Stimulated activated CD8-positive, alpha-beta memory T cell treated with anti-CD3 and anti-CD28 coated beads, Interleukin-12 subunit alpha, Interleukin-12 subunit beta, amount 100 ng/mL, for 1 hour (primary cell): ENCODE data around the gene KCNJ15.
"Not testable (repeated sequence)": the region's sequence is repeated elsewhere in the genome, so short reads cannot be mapped to it uniquely, and the experiment has no call there.

ENCODE experiments used
- DNase-seq: peaks from one replicate; pipeline ENCODE4 v3.0.0-alpha.2; 2020; ENCODE audit warnings: low read depth

KCNJ15 gene

GRCh38 chr21:38244885-38245869 lies 11.6 kb upstream of the KCNJ15 start:
- DNase-seq, result peak; percentile 20

- no peak for DNase-seq
Observed at GRCh38 chr21:38246511-38246910, 10.3 kb upstream of the KCNJ15 start.

- not testable (repeated sequence) for DNase-seq
Observed at GRCh38 chr21:38247054-38247453, 9.7 kb upstream of the KCNJ15 start.

GRCh38 chr21:38247738-38248510 lies 8.9 kb upstream of the KCNJ15 start:
- DNase-seq, result no peak

GRCh38 chr21:38249256-38249655 lies 7.5 kb upstream of the KCNJ15 start:
- DNase-seq, result no peak

- DNase-seq, result no peak
Observed at GRCh38 chr21:38249696-38250278, 7.0 kb upstream of the KCNJ15 start.

GRCh38 chr21:38250991-38251418 lies 5.8 kb upstream of the KCNJ15 start:
- no peak for DNase-seq

- no peak for DNase-seq
Observed at GRCh38 chr21:38254970-38255369, 1.8 kb upstream of the KCNJ15 start.

GRCh38 chr21:38255571-38256117 lies 1.1 kb upstream of the KCNJ15 start:
- DNase-seq, result no peak

GRCh38 chr21:38257667-38258066 lies 876 bp downstream of the KCNJ15 start:
- no peak for DNase-seq

GRCh38 chr21:38258521-38259485 lies 2.0 kb downstream of the KCNJ15 start:
- DNase-seq, result no peak

GRCh38 chr21:38259665-38260064 lies 2.9 kb downstream of the KCNJ15 start:
- DNase-seq, result no peak

- DNase-seq, result no peak
Observed at GRCh38 chr21:38260426-38260825, 3.6 kb downstream of the KCNJ15 start.

- DNase-seq, result no peak
Observed at GRCh38 chr21:38261851-38262250, 5.1 kb downstream of the KCNJ15 start.

GRCh38 chr21:38263493-38263892 lies 6.7 kb downstream of the KCNJ15 start:
- no peak for DNase-seq

GRCh38 chr21:38264571-38264970 lies 7.8 kb downstream of the KCNJ15 start:
- DNase-seq, result no peak

GRCh38 chr21:38265166-38265565 lies 8.4 kb downstream of the KCNJ15 start:
- no peak for DNase-seq

GRCh38 chr21:38266732-38267131 lies 9.9 kb downstream of the KCNJ15 start:
- no peak for DNase-seq

GRCh38 chr21:38267136-38267755 lies 10.5 kb downstream of the KCNJ15 start:
- no peak for DNase-seq

- no peak for DNase-seq
Observed at GRCh38 chr21:38267991-38268863, 11.4 kb downstream of the KCNJ15 start.
